OCI-LY3 (cell line): ENCODE data around the gene ABHD12.

Experiments
- H2AFZ ChIP-seq: fragments of 200-600, 300-600 bp; shearing (Covaris generic); 2 replicates; pipeline ENCODE4 v1.6.0; 2014; ENCODE audit warnings: antibody characterized with exemption, low read depth, low read length
- H3K27ac ChIP-seq: fragments of 200-600, 300-600 bp; sonication (generic); 2 replicates; pipeline ENCODE4 v1.5.1; 2014; ENCODE audit warnings: mild to moderate bottlenecking, low read length, moderate library complexity, mixed read lengths
- H3K27me3 ChIP-seq: fragments of 200-600, 300-600 bp; sonication (generic); 2 replicates; pipeline ENCODE4 v1.6.1; 2014; ENCODE audit warnings: low read depth, low read length, mixed read lengths
- H3K36me3 ChIP-seq: fragments of 200-600, 300-600 bp; sonication (generic); replicated peaks from 2 replicates; pipeline ENCODE3; 2014; ENCODE audit warnings: low read depth, low read length, mixed read lengths
- H3K4me1 ChIP-seq: fragments of 300-600, 200-600 bp; sonication (generic); 2 replicates; pipeline ENCODE4 v1.6.1; 2014; ENCODE audit warnings: low read length, mixed read lengths
- H3K4me2 ChIP-seq: fragments of 200-600, 300-600 bp; sonication (generic); 2 replicates; pipeline ENCODE4 v1.6.1; 2014; ENCODE audit warnings: low read length, mixed read lengths
- H3K4me3 ChIP-seq: fragments of 300-600, 200-600 bp; sonication (generic); 2 replicates; pipeline ENCODE4 v1.5.1; 2014; ENCODE audit warnings: antibody characterized with exemption, mild to moderate bottlenecking, low read length, moderate library complexity
- H3K79me2 ChIP-seq: fragments of 300-600, 200-600 bp; shearing (Covaris generic); 2 replicates; pipeline ENCODE4 v1.6.1; 2014; ENCODE audit warnings: mild to moderate bottlenecking, low read length, mixed read lengths
- H3K9ac ChIP-seq: fragments of 300-600, 200-600 bp; shearing (Covaris generic); 2 replicates; pipeline ENCODE4 v1.6.0; 2014; ENCODE audit warnings: mild to moderate bottlenecking, low read length, moderate library complexity
- H3K9me3 ChIP-seq: fragments of 200-600, 300-600 bp; shearing (Covaris generic); 2 replicates; pipeline ENCODE4 v1.6.1; 2014; ENCODE audit warnings: low read length, mixed read lengths; ENCODE audit not compliant: insufficient read depth
- H4K20me1 ChIP-seq: fragments of 200-600, 300-600 bp; sonication (generic); 2 replicates; pipeline ENCODE4 v1.6.1; 2016; ENCODE audit warnings: low read length, mixed read lengths; ENCODE audit not compliant: insufficient read depth
- EZH2phosphoT487 ChIP-seq: fragments of 200-600 bp; shearing (Covaris generic); IDR thresholded peaks from 2 replicates; pipeline ENCODE4 v1.6.1; 2018; ENCODE audit warnings: antibody characterized with exemption, mixed run types, low read depth
- TF ChIP-seq, protein P1 (sequence below): fragments of 200-600, 300-600 bp; sonication (generic); IDR thresholded peaks from 2 replicates; pipeline ENCODE4 v1.5.1; 2014; ENCODE audit warnings: antibody characterized with exemption, low read length, low read depth

The ABHD12 gene

DNA sequence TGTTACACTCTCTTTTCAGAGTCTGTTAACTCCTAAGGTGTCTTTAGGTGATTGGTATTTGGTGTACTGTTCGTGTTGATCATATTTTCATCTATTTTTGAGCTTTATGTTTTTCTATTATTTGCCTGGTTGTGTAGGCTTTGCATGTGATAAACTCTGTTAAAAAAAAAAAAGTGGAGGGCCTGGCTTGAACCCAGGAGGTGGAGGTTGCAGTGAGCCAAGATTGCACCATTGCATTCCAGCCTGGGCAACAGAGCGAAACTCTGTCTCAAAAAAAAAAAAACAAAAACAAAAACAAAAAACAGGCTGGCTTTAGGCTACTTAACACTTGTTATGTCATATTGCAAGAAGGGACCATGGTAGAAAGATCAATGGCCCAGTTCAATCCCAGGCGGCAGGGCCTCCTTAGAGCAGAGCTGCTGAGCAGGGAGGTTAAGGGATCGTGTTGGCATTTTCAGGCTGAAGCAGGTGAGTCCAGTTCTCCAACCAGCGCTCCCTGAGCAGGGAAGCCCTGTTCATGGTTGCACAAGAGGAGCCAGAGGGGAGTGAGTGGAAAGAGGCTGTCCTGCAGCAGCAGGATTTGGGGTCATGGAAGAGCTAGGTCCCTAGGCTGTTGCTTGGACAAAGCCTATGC, 134.3 kb downstream of the ABHD12 start:
- Histone ChIP-seq H3K79me2 (peaks cover 22% of the 10 kb centered on the region), H3K4me3 (no peak overlapping the region), H3K36me3 (peaks cover 13% of the 10 kb centered on the region), H3K4me2 (no peak overlapping the region), H3K4me1 (no peaks in the 10 kb centered on the region), H3K27me3 (no peaks in the 10 kb centered on the region), H3K9me3 (no peaks in the 10 kb centered on the region), H3K27ac (no peak overlapping the region), H4K20me1 (peaks cover 11% of the 10 kb centered on the region; the same call in 1 of the 2 replicates), H3K9ac (no peak overlapping the region), H2AFZ (no peak overlapping the region)
- no peak for TF ChIP-seq EZH2phosphoT487
- TF ChIP-seq, protein P1, sequence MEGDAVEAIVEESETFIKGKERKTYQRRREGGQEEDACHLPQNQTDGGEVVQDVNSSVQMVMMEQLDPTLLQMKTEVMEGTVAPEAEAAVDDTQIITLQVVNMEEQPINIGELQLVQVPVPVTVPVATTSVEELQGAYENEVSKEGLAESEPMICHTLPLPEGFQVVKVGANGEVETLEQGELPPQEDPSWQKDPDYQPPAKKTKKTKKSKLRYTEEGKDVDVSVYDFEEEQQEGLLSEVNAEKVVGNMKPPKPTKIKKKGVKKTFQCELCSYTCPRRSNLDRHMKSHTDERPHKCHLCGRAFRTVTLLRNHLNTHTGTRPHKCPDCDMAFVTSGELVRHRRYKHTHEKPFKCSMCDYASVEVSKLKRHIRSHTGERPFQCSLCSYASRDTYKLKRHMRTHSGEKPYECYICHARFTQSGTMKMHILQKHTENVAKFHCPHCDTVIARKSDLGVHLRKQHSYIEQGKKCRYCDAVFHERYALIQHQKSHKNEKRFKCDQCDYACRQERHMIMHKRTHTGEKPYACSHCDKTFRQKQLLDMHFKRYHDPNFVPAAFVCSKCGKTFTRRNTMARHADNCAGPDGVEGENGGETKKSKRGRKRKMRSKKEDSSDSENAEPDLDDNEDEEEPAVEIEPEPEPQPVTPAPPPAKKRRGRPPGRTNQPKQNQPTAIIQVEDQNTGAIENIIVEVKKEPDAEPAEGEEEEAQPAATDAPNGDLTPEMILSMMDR = no peak

DNA sequence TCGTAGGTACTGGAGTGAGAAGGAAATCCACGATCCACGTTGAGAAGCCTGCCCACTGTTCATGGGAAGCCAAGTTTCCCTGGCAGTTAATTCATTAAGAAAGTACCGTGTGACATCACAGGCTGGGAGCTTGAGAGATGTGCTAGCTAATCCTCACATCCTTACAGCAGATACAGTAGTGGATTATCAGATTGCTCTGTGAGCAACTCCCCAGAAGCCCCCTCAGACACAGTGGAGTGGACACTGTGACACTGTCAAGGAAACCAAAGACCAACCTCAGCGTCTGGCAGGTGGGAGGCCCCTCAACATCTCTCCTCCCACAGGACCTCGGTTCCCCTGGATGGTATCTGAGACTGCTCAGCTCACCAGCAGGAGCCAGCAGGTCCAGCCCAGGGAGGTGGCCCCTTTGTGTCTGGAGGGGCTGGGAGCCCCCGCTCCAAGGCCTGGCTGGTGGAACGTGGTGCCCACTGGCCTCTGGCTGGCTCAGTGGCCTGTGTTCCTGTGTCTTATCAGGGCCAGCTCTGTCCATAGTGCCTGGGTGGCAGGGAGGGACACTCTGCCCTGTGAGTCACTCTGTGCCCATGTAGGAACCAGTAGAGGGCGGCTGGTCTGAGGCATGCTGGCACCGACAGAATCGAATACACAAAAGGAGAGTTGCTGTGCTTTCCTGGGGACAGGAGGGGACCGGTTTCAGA, 135.5 kb downstream of the ABHD12 start:
- Histone ChIP-seq H3K27me3 (no peaks in the 10 kb centered on the region), H3K27ac (no peak overlapping the region), H3K9me3 (no peaks in the 10 kb centered on the region), H3K4me1 (no peaks in the 10 kb centered on the region), H3K9ac (no peak overlapping the region), H3K79me2 (peaks cover 34% of the 10 kb centered on the region), H3K36me3 (peaks cover 13% of the 10 kb centered on the region), H3K4me3 (no peak overlapping the region), H2AFZ (no peak overlapping the region), H4K20me1 (peaks cover 11% of the 10 kb centered on the region; the same call in 1 of the 2 replicates), H3K4me2 (no peak overlapping the region)
- TF ChIP-seq, protein P1 = no peak
- TF ChIP-seq EZH2phosphoT487 = no peak

GRCh38 chr20:25254571-25254970, 136.1 kb downstream of the ABHD12 start:
- no peaks in the 10 kb centered on the region for H3K9me3 ChIP-seq
- no peak overlapping the region for H3K4me2 ChIP-seq
- H3K9ac ChIP-seq = no peak overlapping the region
- TF ChIP-seq, protein P1 = no peak
- TF ChIP-seq EZH2phosphoT487 = no peak
- no peak overlapping the region for H3K27ac ChIP-seq
- no peak overlapping the region for H2AFZ ChIP-seq
- peaks cover under 1% of the 10 kb centered on the region; the same call in 1 of the 2 replicates for H3K4me1 ChIP-seq
- peaks cover 11% of the 10 kb centered on the region; the same call in 1 of the 2 replicates for H4K20me1 ChIP-seq
- no peak overlapping the region for H3K4me3 ChIP-seq
- no peaks in the 10 kb centered on the region for H3K27me3 ChIP-seq
- peaks cover 8% of the 10 kb centered on the region for H3K36me3 ChIP-seq
- H3K79me2 ChIP-seq = peaks cover 39% of the 10 kb centered on the region

GRCh38 chr20:25253606-25254275, 136.9 kb downstream of the ABHD12 start:
- Histone ChIP-seq H3K36me3 (peaks cover 6% of the 10 kb centered on the region), H4K20me1 (peaks cover 9% of the 10 kb centered on the region; the same call in 1 of the 2 replicates), H3K27me3 (no peaks in the 10 kb centered on the region), H3K79me2 (peaks cover 47% of the 10 kb centered on the region), H3K4me3 (no peak overlapping the region), H2AFZ (no peak overlapping the region), H3K27ac (no peak overlapping the region), H3K9me3 (no peaks in the 10 kb centered on the region), H3K4me1 (peaks cover 8% of the 10 kb centered on the region), H3K9ac (no peak overlapping the region), H3K4me2 (no peak overlapping the region)
- no peak for TF ChIP-seq EZH2phosphoT487
- TF ChIP-seq, protein P1 = no peak
